Sigmoid colon (tissue), 4 donors: ENCODE measurements around the gene CELF1.

ENCODE experiments used
- CTCF ChIP-seq, 4 experiments: fragments of 450-650 bp in 3 of 4; fragments of 200-600 bp in 1 of 4; IDR thresholded peaks; one replicate each; pipeline ENCODE4 v1.5.1; 2016 to 2019; ENCODE audit warnings: antibody characterized with exemption in 4 of 4, mild to moderate bottlenecking in 3 of 4, moderate library complexity in 2 of 4
- EP300 ChIP-seq, 4 donors: sonication (generic); formaldehyde crosslinking; IDR thresholded peaks; one replicate each; pipeline ENCODE4 v1.6.1; 2017; ENCODE audit warnings: antibody characterized with exemption in 4 of 4
- POLR2A ChIP-seq, 2 donors: fragments of 450-650 bp; IDR thresholded peaks; one replicate each; pipeline ENCODE4 v1.6.1; 2016; ENCODE audit warnings: antibody characterized with exemption in 2 of 2, mild to moderate bottlenecking in 2 of 2, moderate library complexity in 2 of 2
- POLR2AphosphoS5 ChIP-seq, 4 donors: sonication (generic); formaldehyde crosslinking; IDR thresholded peaks; one replicate each; pipeline ENCODE4 v1.6.1; 2017; ENCODE audit warnings: antibody characterized with exemption in 4 of 4

- TF ChIP-seq CTCF (IDR thresholded peaks at IDR 0.05): no peak
- TF ChIP-seq POLR2AphosphoS5 (IDR thresholded peaks at IDR 0.05): no peak
- no peak for TF ChIP-seq EP300 (IDR thresholded peaks at IDR 0.05)
- no peak for TF ChIP-seq POLR2A (IDR thresholded peaks at IDR 0.05)
Observed at GRCh38 chr11:47599902-47600301, 47.0 kb upstream of the CELF1 start.
